Activated gamma-delta T cell (primary cell): ENCODE results near the gene MATN1.
"Not testable (repeated sequence)": the region's sequence is repeated elsewhere in the genome, so short reads cannot be mapped to it uniquely, and the experiment has no call there.

Experiments
- DNase-seq: peaks from one replicate; lab custom pipeline; 2025; lab: John Stamatoyannopoulos, UW
- total RNA-seq, 2 donors: gene quantifications; one replicate each; lab custom pipeline; 2026; lab: John Stamatoyannopoulos, UW

The MATN1 gene, protein sequence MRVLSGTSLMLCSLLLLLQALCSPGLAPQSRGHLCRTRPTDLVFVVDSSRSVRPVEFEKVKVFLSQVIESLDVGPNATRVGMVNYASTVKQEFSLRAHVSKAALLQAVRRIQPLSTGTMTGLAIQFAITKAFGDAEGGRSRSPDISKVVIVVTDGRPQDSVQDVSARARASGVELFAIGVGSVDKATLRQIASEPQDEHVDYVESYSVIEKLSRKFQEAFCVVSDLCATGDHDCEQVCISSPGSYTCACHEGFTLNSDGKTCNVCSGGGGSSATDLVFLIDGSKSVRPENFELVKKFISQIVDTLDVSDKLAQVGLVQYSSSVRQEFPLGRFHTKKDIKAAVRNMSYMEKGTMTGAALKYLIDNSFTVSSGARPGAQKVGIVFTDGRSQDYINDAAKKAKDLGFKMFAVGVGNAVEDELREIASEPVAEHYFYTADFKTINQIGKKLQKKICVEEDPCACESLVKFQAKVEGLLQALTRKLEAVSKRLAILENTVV
- total RNA-seq = 0.56 to 0.70 reads per million in 2 donors

GRCh38 chr1:30723331-30723755, at the start of gene MATN1:
TSS of gene MATN1 (minus strand) at chr1:30723585. CDS start at chr1:30723551, 34 bp downstream.
- DNase-seq = no peak

- DNase-seq = no peak
Measured at GRCh38 chr1:30771005-30771404, 47.6 kb upstream of the MATN1 start.

GRCh38 chr1:30770150-30770549, 46.8 kb upstream of the MATN1 start:
- no peak for DNase-seq

GRCh38 chr1:30768830-30769718, 45.7 kb upstream of the MATN1 start:
- DNase-seq = no peak

DNA sequence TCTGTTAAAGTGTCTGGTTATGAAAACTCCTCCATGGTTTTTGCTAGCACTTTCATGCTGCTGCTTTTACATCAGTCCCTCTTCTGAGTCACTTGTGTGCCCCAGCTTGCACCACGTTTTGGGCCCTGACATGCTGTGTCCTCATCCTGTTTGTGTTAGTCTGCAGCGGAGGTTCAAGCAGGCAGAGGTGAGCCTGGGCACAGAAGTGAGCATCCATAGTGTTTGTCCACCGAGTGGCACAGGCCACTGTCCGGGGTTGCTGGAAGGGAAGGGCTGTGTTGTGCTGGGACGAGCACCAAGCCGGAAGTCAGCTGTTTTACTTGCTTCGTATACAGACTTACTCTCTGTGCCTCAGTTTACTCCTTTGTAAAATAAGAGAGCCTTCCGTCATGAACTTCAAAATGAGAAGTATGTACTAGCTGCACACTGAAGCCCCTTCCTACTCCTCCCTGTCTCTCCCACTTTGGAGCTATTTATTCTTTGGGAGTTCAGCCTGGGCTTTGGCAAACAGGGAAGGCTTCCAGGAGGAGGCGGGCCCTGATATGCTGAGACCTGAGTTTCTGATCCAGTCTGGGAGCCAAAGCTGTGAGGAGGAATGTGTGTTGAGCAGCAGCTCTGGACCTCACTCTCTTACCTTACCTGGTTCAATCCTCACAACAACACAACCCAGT, 44.9 kb upstream of the MATN1 start:
- no peak for DNase-seq

DNA sequence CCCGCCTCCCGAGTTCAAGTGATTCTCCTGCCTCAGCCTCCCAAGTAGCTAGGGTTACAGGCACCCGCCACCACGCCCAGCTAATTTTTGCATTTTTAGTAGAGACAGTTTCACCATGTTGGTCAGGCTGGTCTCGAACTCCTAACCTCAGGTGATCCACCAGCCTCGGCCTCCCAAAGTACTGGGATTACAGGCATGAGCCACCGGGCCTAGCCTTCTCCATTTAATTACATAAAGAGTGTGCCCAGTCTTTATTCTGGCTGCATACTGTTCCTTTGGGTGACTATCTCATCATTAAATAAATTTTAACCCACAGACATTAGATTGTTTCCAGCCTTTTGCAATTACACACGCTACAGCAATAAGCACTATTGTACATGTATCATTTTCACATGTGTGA, 43.6 kb upstream of the MATN1 start:
- not testable (repeated sequence) for DNase-seq

DNA sequence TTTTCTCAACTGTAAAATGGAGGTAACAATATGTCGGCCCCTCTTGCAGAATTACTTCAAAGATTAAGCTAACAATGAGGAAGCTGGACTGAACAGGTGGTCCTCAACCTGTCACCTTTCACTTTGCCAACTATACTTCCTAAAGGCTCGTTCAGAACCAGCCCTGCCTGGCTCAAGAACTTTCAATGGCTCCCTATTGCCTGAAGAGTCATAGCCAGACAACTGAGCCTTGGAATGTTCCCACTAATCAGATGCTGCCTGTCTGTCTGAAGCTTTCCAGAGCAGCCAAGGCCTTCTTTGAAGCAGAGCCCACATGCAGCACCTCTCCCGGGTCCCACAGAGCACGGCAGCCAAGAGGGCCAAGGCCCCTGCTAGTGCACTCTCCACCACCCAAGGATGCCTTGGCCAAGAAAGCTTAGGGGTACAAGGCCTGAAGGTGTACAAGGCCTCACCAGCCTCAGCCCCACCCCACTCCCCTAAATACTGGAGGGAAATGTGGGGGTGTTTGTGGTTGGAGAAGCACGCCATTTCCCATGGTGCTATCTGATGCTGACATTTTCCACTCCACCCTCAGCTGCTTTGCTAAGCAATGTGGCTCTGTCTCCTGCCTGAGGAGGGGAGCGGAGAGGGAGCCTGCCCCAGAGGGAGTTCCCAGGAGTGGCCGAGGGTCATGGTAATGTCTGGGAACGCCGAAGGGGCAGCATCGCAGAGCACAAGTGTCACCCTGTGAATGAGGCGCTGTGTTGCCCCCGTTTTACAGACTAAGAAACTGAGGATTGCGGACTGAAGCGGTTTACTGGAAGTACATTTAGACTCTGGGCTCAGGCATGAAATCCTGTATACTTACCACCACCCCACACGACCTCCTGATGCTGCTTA, 42.4 kb upstream of the MATN1 start:
- no peak for DNase-seq

GRCh38 chr1:30764939-30765555, 41.7 kb upstream of the MATN1 start:
- no peak for DNase-seq

- DNase-seq = no peak
Measured at GRCh38 chr1:30764396-30764795, 41.0 kb upstream of the MATN1 start.

DNA sequence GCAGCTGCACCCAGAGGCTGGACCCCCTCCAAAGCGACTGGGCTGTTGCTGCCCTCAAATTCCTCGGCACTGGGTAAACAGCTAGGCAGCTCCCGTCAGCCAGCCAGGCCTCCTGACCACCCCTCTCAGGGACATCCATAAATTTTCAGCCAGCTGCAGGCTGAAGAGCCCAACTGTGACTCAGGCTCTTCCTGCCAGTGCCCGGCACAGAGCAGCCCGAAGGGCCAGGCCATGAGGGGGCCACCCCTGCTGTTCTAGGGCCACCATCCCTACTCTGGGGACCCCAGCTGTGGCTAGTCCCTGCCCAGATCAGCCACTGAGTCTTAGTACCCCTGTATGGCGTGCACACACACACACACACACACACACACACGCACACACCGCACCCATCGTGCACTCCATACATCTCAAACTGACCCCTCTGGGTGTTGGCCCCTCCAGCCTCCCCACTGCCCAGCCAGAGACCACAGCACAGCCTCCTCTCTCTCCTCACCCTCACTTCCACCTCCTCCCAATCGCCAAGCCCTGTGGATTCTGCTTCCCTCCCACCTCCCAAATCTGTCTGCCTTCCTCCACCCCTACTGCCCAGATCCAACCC, 40.4 kb upstream of the MATN1 start:
- DNase-seq = no peak

DNA sequence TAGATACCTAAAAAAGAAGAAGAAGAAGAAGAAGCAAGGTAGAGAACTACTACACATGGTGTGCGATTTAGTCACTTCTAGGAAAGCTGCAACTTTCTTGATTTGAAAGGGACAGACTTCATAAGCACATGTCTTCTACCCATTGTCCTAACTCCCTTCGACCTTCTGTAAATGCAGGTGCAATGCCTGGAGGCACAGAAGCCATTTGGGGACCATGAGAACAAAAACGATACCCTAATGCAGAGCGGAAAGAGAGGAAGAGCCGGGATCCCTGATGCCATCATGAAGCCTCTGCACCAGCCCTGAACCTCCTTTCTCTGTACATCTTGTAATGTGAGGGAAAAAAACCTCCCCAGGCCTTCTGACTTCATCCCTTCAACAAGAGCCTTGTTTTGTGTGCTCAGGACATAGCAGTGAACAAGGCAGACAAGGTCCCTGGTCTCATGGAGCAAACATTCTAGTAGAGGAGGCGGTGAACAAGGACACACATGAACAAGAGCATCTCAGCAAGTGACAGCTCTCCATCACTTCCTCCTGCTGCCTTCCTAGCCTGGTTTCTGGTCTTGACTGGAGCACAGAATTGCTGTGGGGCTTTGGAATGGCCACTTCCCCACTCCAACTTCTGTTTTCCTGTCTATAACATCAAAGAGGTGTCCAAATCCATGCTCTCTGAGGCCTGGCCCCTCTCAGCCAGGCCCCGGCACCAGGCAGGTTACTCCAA, 39.7 kb upstream of the MATN1 start:
- no peak for DNase-seq

DNA sequence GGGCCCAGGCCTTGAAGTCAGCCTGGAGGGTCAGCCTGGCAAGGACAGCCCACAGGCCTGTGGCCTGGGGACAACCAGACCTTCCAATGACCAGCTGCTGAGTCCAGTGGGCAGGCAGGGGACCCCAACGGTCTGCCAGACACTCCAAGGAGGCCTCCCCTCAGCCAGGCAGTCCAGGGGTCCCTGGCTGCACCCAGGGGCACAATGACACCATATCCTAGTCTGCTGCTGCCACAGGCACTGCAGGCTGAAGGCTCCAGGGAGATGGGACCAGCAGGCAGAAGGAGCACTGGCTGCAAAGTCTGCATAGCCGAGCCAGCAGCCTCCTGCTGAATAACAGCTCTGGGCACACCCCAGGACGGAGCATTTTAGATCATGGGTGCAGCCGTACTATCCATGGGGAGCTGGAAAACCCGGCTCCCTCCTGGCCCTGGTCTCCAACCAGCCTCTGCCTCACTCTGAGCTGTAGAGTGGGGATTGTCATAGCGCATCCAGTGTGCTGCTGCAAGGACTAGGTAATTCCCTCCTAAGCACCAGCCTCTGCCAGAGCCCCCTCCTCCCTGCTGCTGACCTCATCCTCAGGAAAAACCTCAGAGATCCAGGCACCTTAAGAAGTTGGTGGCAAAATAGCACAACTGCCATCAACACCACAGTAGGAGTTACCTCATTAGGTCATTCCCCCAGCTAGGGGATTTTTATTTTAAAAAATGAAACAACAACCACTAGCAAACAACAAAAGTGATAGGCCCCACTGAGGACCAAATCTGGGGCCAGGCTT, 39.0 kb upstream of the MATN1 start:
- no peak for DNase-seq

- no peak for DNase-seq
Measured at GRCh38 chr1:30761381-30762151, 38.2 kb upstream of the MATN1 start.

DNA sequence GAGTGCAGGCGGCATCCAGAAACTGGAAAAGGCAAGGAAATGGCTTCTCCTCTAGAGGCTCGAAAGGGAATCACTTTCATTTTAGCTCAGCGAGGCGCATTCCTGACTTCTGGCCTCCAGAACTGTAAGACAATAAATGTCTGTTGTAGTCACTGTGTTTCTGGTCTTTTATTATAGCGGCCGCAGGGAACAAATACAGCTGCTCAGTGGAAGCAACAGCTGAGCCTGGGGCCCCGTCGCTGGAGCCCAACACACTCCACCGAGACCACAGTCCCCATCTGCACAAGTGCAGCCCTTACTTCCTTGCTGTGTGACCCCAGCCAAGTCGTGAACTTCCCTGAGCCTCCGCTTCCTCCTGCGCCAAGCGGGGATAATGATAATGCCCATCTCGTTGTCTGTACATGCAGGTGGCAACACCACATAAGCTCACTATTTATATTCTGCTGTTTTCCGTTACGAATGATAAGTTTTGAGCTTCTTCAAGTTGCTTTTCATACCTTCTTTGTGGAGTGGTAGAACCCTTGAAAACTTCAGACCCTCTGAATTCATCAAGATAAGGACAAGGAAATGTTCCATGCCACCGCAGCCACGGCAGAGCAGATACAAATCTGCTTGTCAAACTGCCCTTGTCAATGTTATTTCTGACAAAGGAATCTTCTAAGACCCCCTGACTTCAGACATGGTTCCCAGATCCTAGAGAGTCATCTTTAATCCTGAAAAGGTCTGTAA, 37.4 kb upstream of the MATN1 start:
- DNase-seq = no peak

DNA sequence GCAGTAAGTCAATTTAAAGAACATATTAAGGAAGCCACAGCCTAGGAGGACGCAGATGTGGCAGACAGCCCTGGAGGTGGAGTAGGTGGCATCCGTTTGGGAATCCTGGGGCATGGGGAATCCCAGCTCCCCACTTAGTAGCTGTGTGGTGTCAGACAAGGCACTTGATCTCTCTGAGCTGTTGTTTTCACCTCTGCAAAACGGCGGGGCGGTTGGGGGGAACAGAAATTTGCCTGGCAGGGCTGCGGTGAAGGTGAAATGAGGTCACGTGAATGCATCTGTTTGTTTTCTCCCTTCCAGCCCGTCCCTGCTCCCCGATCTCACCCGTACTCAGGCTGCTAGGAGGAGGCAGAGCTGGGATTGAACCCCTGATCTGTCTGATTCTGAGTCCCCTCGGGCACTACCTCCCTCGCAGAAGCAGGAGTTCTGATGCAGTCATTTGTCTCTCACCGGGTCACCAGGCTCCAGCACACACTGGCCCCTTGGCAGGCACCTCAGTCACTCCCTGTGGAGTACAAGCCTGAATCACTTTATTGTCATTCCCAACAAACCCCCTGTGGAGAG, 36.4 kb upstream of the MATN1 start:
- peak; percentile 29 for DNase-seq

DNA sequence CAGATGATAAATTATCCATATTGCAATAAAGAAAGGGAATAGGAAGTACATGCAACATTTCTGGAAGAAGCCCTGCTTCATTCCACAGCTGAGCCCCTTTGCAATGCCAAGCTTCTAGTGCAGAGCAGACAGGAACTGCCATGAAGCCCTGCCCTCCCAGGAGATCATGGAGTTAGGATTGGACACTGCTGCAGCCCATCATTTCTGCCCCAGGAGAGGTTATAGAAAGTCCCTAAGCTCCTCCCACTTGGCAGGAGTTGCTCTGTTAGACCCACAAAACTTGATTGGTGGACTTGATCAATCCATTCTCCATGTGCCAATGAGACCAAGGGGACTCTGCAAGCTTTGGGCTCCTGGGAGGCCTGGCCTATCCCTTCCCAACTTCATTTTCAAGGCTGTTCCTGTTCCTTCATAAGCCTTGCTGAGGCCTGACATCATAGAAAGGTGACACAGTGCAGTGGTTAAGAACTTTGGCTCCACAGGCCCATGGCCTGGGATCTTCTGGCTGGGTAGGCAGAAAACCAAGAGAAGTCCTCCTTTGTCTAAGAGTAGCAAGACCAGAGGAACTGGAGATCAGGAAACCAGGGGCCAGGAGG, 35.5 kb upstream of the MATN1 start:
- DNase-seq = no peak
